Measurements from ENCODE around the gene MIEN1.

MIEN1 gene

DNA sequence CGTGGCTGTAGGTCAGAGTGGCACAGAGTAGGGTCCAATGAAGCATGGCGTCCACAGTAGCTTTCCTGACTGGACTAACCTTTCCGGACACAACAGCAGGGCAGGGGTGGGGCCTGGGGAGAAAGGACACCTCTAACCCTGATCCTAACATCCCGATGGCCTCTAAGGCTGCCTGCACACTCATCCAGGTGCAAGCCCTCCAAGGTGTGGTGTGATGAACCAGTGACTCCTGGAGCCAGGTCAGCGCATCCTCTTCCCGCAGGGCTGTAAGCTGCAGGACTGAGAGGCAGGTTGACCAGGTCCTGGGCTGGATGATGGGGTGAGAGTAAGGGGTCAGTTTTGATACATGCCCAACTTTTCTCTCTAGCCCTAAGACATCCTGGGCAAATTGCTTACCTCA lies 33.6 kb downstream of the MIEN1 start:
- DNase-seq: no peak

GRCh38 chr17:39695089-39695474 lies 35.2 kb downstream of the MIEN1 start:
- DNase-seq: no peak

- no peak for DNase-seq
These were observed 35.7 kb downstream of the MIEN1 start for GRCh38 chr17:39694593-39694992.

GRCh38 chr17:39688945-39689344 lies 41.4 kb downstream of the MIEN1 start:
- DNase-seq: no peak

DNA sequence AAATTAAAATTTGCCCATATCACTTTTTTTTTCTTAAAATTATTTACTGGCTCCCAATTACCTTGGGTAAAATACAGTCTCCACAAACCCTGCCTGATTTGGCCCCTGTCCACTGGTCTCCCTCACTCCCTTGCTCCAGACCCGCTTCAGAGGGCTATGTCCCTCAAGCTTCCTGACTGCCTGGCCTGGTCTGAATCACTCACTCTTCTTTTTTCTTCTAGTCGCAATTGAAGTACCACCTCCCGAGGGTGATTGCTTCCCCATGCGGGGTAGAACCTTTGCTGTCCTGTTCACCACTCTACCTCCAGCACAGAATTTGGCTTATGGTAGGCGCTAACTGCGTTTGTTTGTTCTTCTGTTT lies 41.9 kb downstream of the MIEN1 start:
- no peak for DNase-seq

DNA sequence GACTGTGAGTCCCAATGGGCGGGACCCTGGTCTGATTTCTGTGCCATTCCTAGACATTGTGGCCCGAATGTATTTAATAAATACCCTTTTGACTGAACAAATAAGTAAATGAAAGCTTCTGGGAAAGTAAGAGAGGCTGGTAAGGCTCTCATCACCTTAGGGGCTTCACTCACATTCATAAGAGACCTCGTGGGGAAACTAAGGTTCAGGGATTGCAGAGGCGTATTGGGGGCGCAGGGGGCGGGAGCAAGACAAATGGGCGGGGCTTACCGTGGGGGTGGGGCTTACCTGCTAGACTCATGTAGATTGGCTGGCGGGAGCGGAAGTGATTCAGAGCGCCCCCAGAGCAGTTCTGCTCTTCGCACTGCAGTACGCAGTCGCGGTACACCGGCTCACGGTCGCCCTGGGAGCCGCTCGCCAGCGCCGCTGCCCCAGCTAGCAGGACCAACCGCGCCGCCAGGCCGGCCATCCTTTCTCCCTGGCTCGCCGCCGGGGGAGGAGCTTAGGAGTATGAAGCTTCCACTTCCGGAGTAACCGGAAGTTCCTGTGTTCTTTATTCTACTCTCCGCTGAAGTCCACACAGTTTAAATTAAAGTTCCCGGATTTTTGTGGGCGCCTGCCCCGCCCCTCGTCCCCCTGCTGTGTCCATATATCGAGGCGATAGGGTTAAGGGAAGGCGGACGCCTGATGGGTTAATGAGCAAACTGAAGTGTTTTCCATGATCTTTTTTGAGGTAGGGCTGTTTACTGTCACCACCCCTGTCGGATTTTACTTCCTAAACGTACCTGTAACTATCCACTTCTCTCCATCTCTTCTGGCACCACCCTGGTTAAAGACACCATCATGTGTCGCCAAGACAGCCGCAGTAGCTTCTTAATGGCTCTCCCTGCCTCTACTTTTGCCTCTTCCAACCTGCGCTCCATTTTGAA lies 42.5 kb downstream of the MIEN1 start, which contains the start of gene PGAP3:
Gene PGAP3, minus strand, starts transcription at position 512 of the 929 bp plus-strand sequence. Its CDS starts 43 bp downstream, at position 469.
- peak; percentile 79 for DNase-seq

DNA sequence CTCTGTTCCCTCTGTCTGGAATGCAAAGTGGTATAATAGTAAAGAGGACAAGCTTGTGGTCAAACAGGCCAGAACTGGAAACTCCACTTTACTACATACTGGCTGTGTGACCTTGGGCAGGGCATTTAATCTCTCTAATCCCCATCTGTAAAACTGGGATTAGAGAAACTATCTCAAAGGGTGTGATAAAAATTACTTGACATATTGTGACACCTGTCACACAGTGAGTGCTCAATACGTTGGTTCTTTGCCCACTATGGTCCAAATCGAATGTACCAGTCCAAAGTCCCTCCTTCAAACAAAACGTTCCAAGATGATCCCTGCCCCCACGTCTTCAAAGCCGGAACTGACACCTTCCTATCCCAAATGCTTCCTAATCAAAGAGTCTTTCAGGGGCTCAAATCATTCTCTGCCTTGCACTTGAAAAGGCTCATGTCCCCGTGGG lies 43.2 kb downstream of the MIEN1 start:
- DNase-seq: no peak

- no peak for DNase-seq
These were observed 45.8 kb downstream of the MIEN1 start for GRCh38 chr17:39684369-39685192.

GRCh38 chr17:39683295-39683939 lies 46.9 kb downstream of the MIEN1 start:
- DNase-seq: no peak

DNA sequence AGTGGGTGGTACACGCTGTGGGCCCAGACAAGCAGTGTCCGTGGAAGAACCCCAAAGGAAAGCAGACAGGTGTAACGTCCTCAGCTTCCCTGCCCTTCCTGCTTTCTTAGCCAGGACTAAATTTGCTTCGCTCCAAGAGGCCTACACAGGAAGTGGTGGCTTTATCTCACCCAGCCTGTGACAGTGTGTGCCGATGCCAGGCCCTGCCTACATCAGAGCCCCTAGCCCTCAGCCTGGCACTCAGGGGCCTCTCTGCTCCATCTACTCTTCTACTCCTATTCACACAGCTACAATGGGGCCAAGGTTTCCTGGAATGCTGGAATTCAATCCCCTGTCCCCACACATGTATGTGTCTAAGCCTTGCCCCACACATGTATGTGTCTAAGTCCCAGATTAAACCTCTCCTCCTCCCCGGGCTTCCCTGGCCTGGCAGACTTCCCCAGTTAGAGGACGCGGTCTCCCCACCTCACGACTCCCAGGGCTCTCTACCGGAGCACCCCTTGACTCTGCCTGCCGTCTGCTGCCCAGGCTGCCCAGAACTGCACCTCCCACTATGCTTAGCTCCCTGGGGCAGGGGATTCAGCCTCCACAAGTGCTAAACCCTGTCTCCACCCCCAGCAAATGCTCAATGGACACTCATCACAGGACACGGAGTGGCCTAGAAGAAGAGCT lies 50.7 kb downstream of the MIEN1 start:
- peak; percentile 51 for DNase-seq

All from central memory CD4-positive, alpha-beta T cell (primary cell).